ENCODE measurements around the gene PLEKHG3. TPM values are rescaled to one million over a fixed set of nuclear protein-coding genes. Genes with fewer than 3 reads are reported as not detected.

Gene PLEKHG3
- total RNA-seq, 2 experiments from 2014 or later, result 3.9 to 4.5 TPM

GRCh38 chr14:64736271-64737169 lies 32.3 kb downstream of the PLEKHG3 start:
- ChIA-PET CTCF (interaction anchor here (0.6 to 1.0 kb wide), 2 partner anchors 19 to 128 kb away, joined by 3 read pairs; no protein-coding TSS in a partner anchor), POLR2A (no interaction called here)

- ChIA-PET POLR2A (no interaction called here), CTCF (interaction anchor here (1.0 kb wide), 1 partner anchor 20 kb away, joined by 3 read pairs; no protein-coding TSS in a partner anchor)
Observed at GRCh38 chr14:64737391-64738280, 33.4 kb downstream of the PLEKHG3 start.

GRCh38 chr14:64738281-64738804 lies 34.1 kb downstream of the PLEKHG3 start:
- POLR2A ChIA-PET, result no interaction called here
- CTCF ChIA-PET, result no interaction called here

- POLR2A ChIA-PET, result no interaction called here
- CTCF ChIA-PET, result no interaction called here
Observed at GRCh38 chr14:64741200-64741599, 37.0 kb downstream of the PLEKHG3 start.

GRCh38 chr14:64741961-64742360 lies 37.7 kb downstream of the PLEKHG3 start:
- CTCF ChIA-PET, result interaction anchor here (1.2 kb wide), 1 partner anchor 23 kb away, joined by 5 read pairs; no protein-coding TSS in a partner anchor
- POLR2A ChIA-PET, result no interaction called here

GRCh38 chr14:64743061-64743460 lies 38.8 kb downstream of the PLEKHG3 start:
- ChIA-PET CTCF (no interaction called here), POLR2A (no interaction called here)

- CTCF ChIA-PET, result no interaction called here
Observed at GRCh38 chr14:64745511-64746091, 41.4 kb downstream of the PLEKHG3 start.

GRCh38 chr14:64746298-64747250 lies 42.4 kb downstream of the PLEKHG3 start:
- ChIA-PET CTCF (interaction anchor here (0.7 kb wide), 1 partner anchor 21 kb away, joined by 3 read pairs; no protein-coding TSS in a partner anchor), POLR2A (no interaction called here)

More at GRCh38 chr14:64745511-64746091, 41.4 kb downstream of the PLEKHG3 start:
- POLR2A ChIA-PET, result no interaction called here

- POLR2A ChIA-PET, result no interaction called here
- CTCF ChIA-PET, result interaction anchor here (0.7 kb wide), 1 partner anchor 22 kb away, joined by 3 read pairs; no protein-coding TSS in a partner anchor
Observed at GRCh38 chr14:64747327-64747726, 43.1 kb downstream of the PLEKHG3 start.

- ChIA-PET CTCF (interaction anchor here (0.7 kb wide), 1 partner anchor 28 kb away, joined by 3 read pairs; no protein-coding TSS in a partner anchor), POLR2A (no interaction called here)
Observed at GRCh38 chr14:64748521-64748920, 44.3 kb downstream of the PLEKHG3 start.

GRCh38 chr14:64748995-64749714 lies 44.9 kb downstream of the PLEKHG3 start:
- ChIA-PET POLR2A (no interaction called here), CTCF (interaction anchor here (0.7 kb wide), 1 partner anchor 29 kb away, joined by 3 read pairs; no protein-coding TSS in a partner anchor)

GRCh38 chr14:64752909-64753308 lies 48.7 kb downstream of the PLEKHG3 start:
- ChIA-PET POLR2A (no interaction called here), CTCF (no interaction called here)

GRCh38 chr14:64753374-64753773 lies 49.1 kb downstream of the PLEKHG3 start:
- ChIA-PET POLR2A (no interaction called here), CTCF (no interaction called here)

GRCh38 chr14:64753999-64754398 lies 49.8 kb downstream of the PLEKHG3 start:
- POLR2A ChIA-PET, result no interaction called here

GRCh38 chr14:64754685-64755084 lies 50.5 kb downstream of the PLEKHG3 start:
- ChIA-PET POLR2A (no interaction called here), CTCF (interaction anchor here (1.3 kb wide), 1 partner anchor 29 kb away, joined by 3 read pairs; no protein-coding TSS in a partner anchor)

More at GRCh38 chr14:64753999-64754398, 49.8 kb downstream of the PLEKHG3 start:
- CTCF ChIA-PET, result no interaction called here

- POLR2A ChIA-PET, result no interaction called here
- CTCF ChIA-PET, result interaction anchor here (1.3 kb wide), 1 partner anchor 31 kb away, joined by 3 read pairs; no protein-coding TSS in a partner anchor
Observed at GRCh38 chr14:64755781-64756221, 51.6 kb downstream of the PLEKHG3 start.

- POLR2A ChIA-PET, result no interaction called here
Observed at GRCh38 chr14:64756712-64757111, 52.5 kb downstream of the PLEKHG3 start.

GRCh38 chr14:64757601-64758000 lies 53.4 kb downstream of the PLEKHG3 start:
- ChIA-PET POLR2A (no interaction called here), CTCF (no interaction called here)

More at GRCh38 chr14:64756712-64757111, 52.5 kb downstream of the PLEKHG3 start:
- CTCF ChIA-PET, result no interaction called here
